Fibroblast of lung (primary cell): ENCODE measurements around the gene C9orf153. TPM values are rescaled to one million over a fixed set of nuclear protein-coding genes. Genes with fewer than 3 reads are reported as not detected.

Experiments
- DNase-seq, 2 donors: peaks; one replicate each; pipeline versions ENCODE4 v3.0.0 to v3.0.0-alpha.2; 2010; ENCODE audit warnings: low read depth in 2 of 2
- H2AFZ ChIP-seq: 2 replicates; pipeline ENCODE4 v1.5.1; 2012; ENCODE audit warnings: low read length, control low read depth, inconsistent platforms
- H3K27ac ChIP-seq: 2 replicates; pipeline ENCODE4 v1.5.1; 2011; ENCODE audit warnings: low read length, control low read depth; ENCODE audit not compliant: insufficient read depth
- H3K27me3 ChIP-seq: 2 replicates; pipeline ENCODE4 v1.5.1; 2011; ENCODE audit warnings: mild to moderate bottlenecking, low read length; ENCODE audit not compliant: control insufficient read depth, insufficient read depth
- H3K36me3 ChIP-seq: 2 replicates; pipeline ENCODE4 v1.5.1; 2011; ENCODE audit warnings: low read length; ENCODE audit not compliant: control insufficient read depth, insufficient read depth
- H3K4me1 ChIP-seq: 2 replicates; pipeline ENCODE4 v1.5.1; 2011; ENCODE audit warnings: low read length; ENCODE audit not compliant: control insufficient read depth, insufficient read depth; ENCODE audit errors: extremely low read depth
- H3K4me2 ChIP-seq: 2 replicates; pipeline ENCODE4 v1.5.1; 2011; ENCODE audit warnings: low read length, control low read depth; ENCODE audit not compliant: insufficient read depth; ENCODE audit errors: extremely low read depth
- H3K4me3 ChIP-seq, 4 experiments: fragments of 200-600 bp in 1 of 4; sonication (generic) in 1 of 4; replicated peaks in 1 of 4; 2 replicates each; pipeline ENCODE4 v1.5.1; 2011 to 2016; ENCODE audit warnings: low read length in 4 of 4, low read depth in 3 of 4, mild to moderate bottlenecking in 3 of 4, control low read depth in 2 of 4, inconsistent platforms in 1 of 4, mixed read lengths in 1 of 4; ENCODE audit not compliant: insufficient read depth in 1 of 4; ENCODE audit errors: control extremely low read depth in 1 of 4
- H3K79me2 ChIP-seq: 2 replicates; pipeline ENCODE4 v1.5.1; 2012; ENCODE audit warnings: mild to moderate bottlenecking, low read length, inconsistent platforms; ENCODE audit not compliant: control insufficient read depth, insufficient read depth
- H3K9ac ChIP-seq: 2 replicates; pipeline ENCODE4 v1.5.1; 2011; ENCODE audit warnings: mild to moderate bottlenecking, low read length, control low read depth; ENCODE audit not compliant: insufficient read depth
- H3K9me3 ChIP-seq: 2 replicates; pipeline ENCODE4 v1.5.1; 2012; ENCODE audit warnings: low read depth, low read length; ENCODE audit not compliant: control insufficient read depth, insufficient read depth
- H4K20me1 ChIP-seq: 2 replicates; pipeline ENCODE4 v1.5.1; 2011; ENCODE audit warnings: low read length; ENCODE audit not compliant: control insufficient read depth, insufficient read depth; ENCODE audit errors: extremely low read depth
- CTCF ChIP-seq, 2 donors: IDR thresholded peaks in 1 of 2; conservative IDR thresholded peaks in 1 of 2; 1 replicate in 1 of 2; 2 replicates in 1 of 2; pipeline ENCODE4 v1.5.1; 2011 to 2012; ENCODE audit warnings: low read length in 2 of 2, control low read depth in 1 of 2, inconsistent platforms in 1 of 2, low read depth in 1 of 2, mild to moderate bottlenecking in 1 of 2
- EZH2 ChIP-seq: IDR thresholded peaks from 2 replicates; pipeline ENCODE4 v1.5.1; 2012; ENCODE audit warnings: low read length, control low read depth, mild to moderate bottlenecking; ENCODE audit errors: missing control alignments
- polyA plus RNA-seq, 2 donors: library from polyadenylated mRNA; depleted of rRNA in 1 of 2; stranded (reverse) in 1 of 2; unstranded in 1 of 2; fragments of >200 nt; gene quantifications; 2 replicates each; pipeline ENCODE4 v1.2.1, GENCODE V29; 2011 to 2012; ENCODE audit warnings: missing spikeins in 1 of 2
- total RNA-seq: library from RNA; depleted of rRNA; stranded (reverse); fragments of >200 nt; gene quantifications from 2 replicates; pipeline ENCODE4 v1.2.1, GENCODE V29; 2014

Gene C9orf153
- total and polyA plus RNA-seq, 2 donors (not counting 1 experiment from before 2014, with no cell fraction given), result 0.17 TPM

GRCh38 chr9:86183229-86184137 is 76.0 kb downstream of the C9orf153 start:
- DNase-seq, result no peak

GRCh38 chr9:86181379-86182315 is 77.8 kb downstream of the C9orf153 start:
- no peak overlapping the region for H3K4me2 ChIP-seq
- no peak overlapping the region for H3K27ac ChIP-seq
- no peak overlapping the region for H3K9ac ChIP-seq
- no peaks in the 10 kb centered on the region for H4K20me1 ChIP-seq
- no peak overlapping the region for H3K4me3 ChIP-seq
- H3K9me3 ChIP-seq, result no peaks in the 10 kb centered on the region
- H3K36me3 ChIP-seq, result no peaks in the 10 kb centered on the region
- no peaks in the 10 kb centered on the region for H3K4me1 ChIP-seq
- H2AFZ ChIP-seq, result no peak overlapping the region
- no peaks in the 10 kb centered on the region for H3K27me3 ChIP-seq
- no peak for DNase-seq
- no peaks in the 10 kb centered on the region for H3K79me2 ChIP-seq
- TF ChIP-seq EZH2, result no peak

More at GRCh38 chr9:86183229-86184137, 76.0 kb downstream of the C9orf153 start:
- Histone ChIP-seq H3K9me3 (no peaks in the 10 kb centered on the region), H4K20me1 (no peaks in the 10 kb centered on the region), H3K27ac (no peak overlapping the region), H3K79me2 (no peaks in the 10 kb centered on the region), H3K4me1 (no peaks in the 10 kb centered on the region), H3K4me2 (no peak overlapping the region), H3K4me3 (no peak overlapping the region), H3K27me3 (no peaks in the 10 kb centered on the region), H2AFZ (no peak overlapping the region), H3K36me3 (no peaks in the 10 kb centered on the region), H3K9ac (no peak overlapping the region)
- no peak for TF ChIP-seq CTCF (conservative IDR thresholded peaks at IDR 0.05 in 1 of 2, IDR thresholded peaks at IDR 0.05 in 1 of 2; ENCODE audit: low read depth in 1 of 2, low read length in 2 of 2)
- TF ChIP-seq EZH2, result no peak

- Histone ChIP-seq H3K9ac (no peak overlapping the region), H3K27me3 (no peaks in the 10 kb centered on the region)
- no peak for DNase-seq
Observed at GRCh38 chr9:86178503-86178902, 81.0 kb downstream of the C9orf153 start.

More at GRCh38 chr9:86178503-86178902, 81.0 kb downstream of the C9orf153 start:
- no peak overlapping the region for H2AFZ ChIP-seq
- H3K27ac ChIP-seq, result no peak overlapping the region
- H3K4me1 ChIP-seq, result no peaks in the 10 kb centered on the region
- H3K36me3 ChIP-seq, result no peaks in the 10 kb centered on the region
- no peaks in the 10 kb centered on the region for H3K79me2 ChIP-seq
- no peaks in the 10 kb centered on the region for H3K9me3 ChIP-seq
- no peak overlapping the region for H3K4me3 ChIP-seq
- no peaks in the 10 kb centered on the region for H4K20me1 ChIP-seq
- H3K4me2 ChIP-seq, result no peak overlapping the region
- no peak for TF ChIP-seq EZH2
- no peak for TF ChIP-seq CTCF (conservative IDR thresholded peaks at IDR 0.05 in 1 of 2, IDR thresholded peaks at IDR 0.05 in 1 of 2; ENCODE audit: low read depth in 1 of 2, low read length in 2 of 2)
